Smooth muscle cell of the pulmonary artery (primary cell): ENCODE results near the gene PLCG2. TPM values are rescaled to one million over a fixed set of nuclear protein-coding genes. Genes with fewer than 3 reads are reported as not detected.

ENCODE experiments used
- total RNA-seq: library from RNA; depleted of rRNA; stranded (reverse); fragments of >200 nt; gene quantifications from 2 replicates; pipeline ENCODE4 v1.2.3, GENCODE V29; 2014

The PLCG2 gene
- total RNA-seq, result 0.07 and 1.2 TPM in 2 replicates

DNA sequence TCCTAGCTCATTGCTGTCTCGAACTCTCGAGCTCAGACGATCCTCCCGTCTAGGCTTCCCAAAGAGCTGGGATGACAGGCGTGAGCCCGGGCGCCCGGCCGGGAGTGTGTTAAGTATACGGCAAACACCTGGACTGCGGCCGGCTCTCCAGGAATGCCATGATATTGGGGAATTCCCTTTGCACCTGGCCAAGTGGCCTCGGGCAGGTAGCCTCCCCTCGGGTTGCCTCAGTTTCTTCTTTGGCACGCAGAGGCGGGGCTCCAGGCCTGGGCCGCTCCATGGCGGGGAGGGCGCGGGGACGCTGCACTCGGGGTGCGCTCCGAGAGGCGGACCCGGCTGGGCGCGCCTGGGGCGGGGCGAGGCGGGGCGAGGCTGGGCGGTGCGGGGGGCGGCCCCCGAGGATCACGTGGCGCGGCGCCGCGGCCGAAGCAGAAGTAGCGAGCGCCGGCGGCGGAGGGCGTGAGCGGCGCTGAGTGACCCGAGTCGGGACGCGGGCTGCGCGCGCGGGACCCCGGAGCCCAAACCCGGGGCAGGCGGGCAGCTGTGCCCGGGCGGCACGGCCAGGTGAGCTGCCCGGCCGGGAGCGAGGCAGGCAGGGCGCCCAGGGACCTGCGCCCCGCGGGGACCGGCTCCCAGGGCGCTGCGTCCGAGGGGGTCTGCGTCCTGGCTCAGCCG lies at the start of gene PLCG2:
TSS of gene PLCG2 (plus strand) at position 431 of the 675 bp plus-strand sequence. CDS start 6,699 bp downstream, outside the sequence.

DNA sequence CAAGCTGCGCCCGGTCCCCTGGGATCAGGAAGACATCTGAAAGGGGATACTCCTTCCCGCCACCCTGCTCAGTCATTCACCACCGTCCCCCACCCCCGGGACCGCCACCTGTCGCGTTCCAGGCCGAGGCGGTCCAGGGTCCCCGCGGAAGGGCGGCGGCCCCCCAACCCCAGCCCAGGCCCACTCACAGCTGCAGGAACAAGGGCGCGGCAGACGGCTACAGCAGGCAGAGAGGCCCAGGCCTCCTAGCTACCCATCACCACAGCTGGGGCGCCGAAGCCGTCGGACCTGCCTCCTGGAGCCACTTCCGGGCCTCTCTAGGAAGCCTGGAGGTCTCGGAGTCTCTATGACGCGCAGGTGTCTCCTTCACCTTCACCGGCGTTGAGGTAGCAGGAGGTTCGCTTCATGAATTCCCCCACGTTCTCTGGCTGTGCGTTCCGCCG lies 232.1 kb downstream of the PLCG2 start, which contains the start of gene SDR42E1:
TSS of gene SDR42E1 (minus strand) at position 272 of the 443 bp plus-strand sequence. CDS start 10,612 bp downstream, outside the sequence.

Other genes starting within 250 kb of the PLCG2 start
- under 0.01 TPM in 2 replicates for gene SDR42E1, start 232.2 kb downstream of the PLCG2 start, total RNA-seq